Stimulated activated CD8-positive, alpha-beta memory T cell treated with anti-CD3 and anti-CD28 coated beads, Interleukin-4, amount 100 ng/mL, for 48 hours (primary cell): ENCODE results near the gene FOSL1.
A peak's percentile ranks its signal among the peaks of the same experiment; 100 is the strongest.

ENCODE experiments used
- DNase-seq: peaks from one replicate; pipeline ENCODE4 v3.0.0-alpha.2; 2020

Gene FOSL1

GRCh38 chr11:65896034-65896999, 3.9 kb downstream of the FOSL1 start:
- DNase-seq: no peak

DNA sequence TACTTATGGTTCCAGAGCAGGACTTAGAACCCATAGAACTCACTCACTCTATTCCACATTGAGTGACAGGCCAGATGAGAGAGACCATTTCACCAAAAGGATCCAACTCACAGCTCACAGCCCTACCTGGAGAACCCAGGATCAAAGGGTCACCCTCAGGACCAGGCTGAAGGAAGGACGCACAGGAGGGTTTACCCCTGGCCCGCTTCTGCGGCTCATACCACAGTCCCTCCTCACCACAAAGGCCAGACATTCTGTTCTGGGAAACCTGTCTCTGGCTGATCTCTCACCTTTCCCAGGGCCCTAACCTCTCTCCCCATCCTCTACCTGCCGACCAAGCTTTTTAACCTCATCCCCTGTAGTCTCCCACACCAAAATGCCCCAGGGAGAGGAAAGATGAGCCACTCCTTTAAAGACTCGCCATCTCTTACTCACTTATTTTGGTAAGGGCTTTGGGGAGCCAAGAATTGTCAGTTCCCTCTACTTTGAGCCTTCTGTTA, 4.7 kb downstream of the FOSL1 start:
- no peak for DNase-seq

- DNase-seq: peak; percentile 64
Measured at GRCh38 chr11:65894034-65894591, 6.1 kb downstream of the FOSL1 start.

DNA sequence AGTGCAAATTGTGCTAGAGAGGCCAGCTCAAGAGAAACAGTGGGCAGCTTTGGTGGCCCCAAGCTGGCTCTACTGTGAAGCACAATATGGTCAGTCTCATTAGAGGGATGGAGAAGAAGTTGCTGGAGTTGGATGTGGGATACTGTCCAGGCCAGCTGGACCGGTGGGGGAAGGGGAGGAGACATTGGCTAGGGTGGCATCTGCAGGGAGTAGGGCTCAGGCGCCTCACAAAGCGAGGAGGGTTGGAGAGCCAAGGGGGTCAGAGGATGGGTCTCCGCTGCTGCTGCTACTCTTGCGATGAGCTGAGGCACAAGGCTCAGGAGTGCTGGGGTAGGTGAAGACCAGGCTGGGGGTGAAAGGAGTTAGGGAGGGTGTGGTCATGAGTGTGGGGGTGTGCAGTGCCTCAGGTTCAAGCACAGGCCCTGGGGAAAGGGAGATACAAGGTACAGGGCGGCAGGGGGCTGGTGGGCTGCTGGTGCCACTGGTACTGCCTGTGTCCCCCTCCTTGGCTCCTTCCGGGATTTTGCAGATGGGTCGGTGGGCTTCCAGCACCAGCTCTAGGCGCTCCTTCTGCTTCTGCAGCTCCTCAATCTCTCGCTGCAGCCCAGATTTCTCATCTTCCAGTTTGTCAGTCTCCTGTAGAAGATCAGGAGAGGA, 7.4 kb downstream of the FOSL1 start:
- DNase-seq: no peak

DNA sequence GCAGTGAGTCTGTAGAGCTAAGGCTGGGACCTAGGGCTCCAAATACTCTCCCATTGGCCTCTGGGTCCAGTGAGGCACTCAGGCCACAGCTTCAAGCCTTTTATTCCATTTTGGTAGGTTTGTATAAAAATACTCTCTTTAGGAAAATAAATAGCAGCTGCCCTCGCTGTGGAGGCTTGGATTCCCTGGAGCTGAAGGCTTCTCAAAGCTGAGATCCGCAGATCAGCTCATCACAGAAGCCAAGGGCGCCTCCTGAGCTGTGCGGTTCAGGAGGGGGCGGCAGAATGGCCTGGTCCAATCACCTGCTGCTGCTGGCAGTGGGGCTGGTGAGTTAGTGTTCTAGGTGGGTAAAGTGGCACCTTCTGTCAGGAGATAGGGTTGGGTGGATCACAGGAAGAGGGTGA, 8.0 kb downstream of the FOSL1 start:
- DNase-seq: peak; percentile 68

GRCh38 chr11:65891219-65892136, 8.7 kb downstream of the FOSL1 start:
- DNase-seq: peak; percentile 70

- peak; percentile 99 for DNase-seq
Measured at GRCh38 chr11:65890324-65891218, 9.6 kb downstream of the FOSL1 start, which contains the start of gene CCDC85B. CCDC85B (plus strand) TSS chr11:65890673; CDS start chr11:65890784, 111 bp downstream.

- DNase-seq: peak; percentile 97
Measured at GRCh38 chr11:65888163-65888814, 11.9 kb downstream of the FOSL1 start, which contains the start of gene FIBP. FIBP (minus strand) TSS chr11:65888471; CDS start chr11:65888418, 53 bp downstream.

GRCh38 chr11:65887723-65888162, 12.4 kb downstream of the FOSL1 start:
- DNase-seq: no peak

DNA sequence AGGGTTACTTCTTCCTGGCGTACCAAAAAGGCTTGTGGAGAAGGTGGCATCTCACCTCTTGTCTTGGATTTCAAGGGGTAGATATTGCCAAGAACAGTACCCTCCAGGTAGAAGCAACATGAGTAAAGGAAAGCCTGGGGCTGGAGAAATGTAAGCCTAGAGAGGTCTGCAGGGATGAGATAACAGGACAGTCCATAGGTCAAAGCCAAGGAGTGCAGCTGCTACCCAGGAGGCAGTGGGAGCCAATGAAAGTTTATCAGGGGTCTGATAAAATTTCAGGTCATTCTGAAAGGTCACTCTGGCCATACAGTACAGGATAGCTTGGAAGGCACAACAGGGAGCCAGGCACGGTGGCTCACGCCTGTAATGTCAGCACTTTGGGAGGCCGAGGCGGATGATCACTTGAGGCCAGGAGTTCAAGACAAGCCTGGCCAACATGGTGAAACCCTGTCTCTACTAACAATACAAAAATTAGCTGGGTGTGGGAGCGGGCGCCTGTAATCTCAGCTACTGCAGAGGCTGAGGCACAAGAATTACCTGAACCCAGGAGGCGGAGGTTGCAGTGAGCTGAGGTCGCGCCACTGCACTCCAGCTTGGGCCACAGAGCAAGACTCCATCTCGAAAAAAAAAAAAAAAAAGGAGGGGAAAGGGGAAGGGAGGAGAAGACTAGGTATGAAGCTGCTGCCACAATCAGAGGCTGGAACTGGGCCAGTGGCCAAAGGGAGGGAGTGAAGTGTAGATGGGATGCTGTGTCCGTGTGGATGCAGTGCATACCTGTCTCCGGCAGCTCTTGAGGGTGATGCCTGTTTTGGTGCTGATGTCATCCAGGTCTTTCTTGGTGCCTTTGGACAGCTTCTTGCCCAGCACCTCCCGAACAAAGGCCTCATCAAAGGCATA, 13.1 kb downstream of the FOSL1 start:
- no peak for DNase-seq

GRCh38 chr11:65885808-65886536, 14.2 kb downstream of the FOSL1 start:
- no peak for DNase-seq

DNA sequence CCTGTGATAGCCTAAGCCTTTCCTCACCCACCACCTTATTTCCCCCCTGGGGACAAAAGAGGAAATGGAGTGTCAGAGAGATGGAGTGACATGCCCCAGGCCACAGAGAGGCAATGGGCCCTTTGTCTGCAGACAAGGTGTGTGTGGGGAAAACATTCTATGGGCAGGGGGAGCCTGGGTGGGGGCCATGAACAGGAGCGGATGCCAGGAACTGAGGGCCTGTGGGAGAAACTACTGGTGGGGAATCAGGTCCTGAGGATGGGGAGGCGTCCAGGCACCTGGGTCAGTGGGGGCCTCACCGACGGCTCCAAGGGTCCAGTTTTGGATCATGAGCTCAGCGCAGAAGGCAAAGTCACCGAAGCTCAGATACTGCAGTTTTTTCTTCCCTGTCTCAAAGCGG, 15.0 kb downstream of the FOSL1 start:
- no peak for DNase-seq

DNA sequence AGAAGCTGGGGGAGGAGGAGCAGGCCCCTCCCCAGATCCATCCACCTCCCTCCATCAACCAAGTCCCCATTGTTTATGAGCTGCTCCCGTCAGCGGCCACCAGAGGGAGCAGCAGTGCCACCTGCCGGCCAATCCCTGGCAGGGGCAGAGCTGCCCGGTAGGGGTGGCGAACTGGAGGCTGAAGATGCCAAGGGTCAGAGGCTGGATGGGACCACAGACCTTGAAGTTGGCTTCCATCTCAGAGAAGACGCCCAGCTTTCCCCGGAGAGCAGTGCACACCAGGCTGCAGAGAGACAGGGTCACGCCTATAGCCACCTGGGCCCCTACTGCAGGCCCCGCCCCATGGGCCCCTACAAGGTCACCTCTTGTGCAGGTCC, 15.5 kb downstream of the FOSL1 start:
- DNase-seq: peak; percentile 88

GRCh38 chr11:65883786-65884715, 16.1 kb downstream of the FOSL1 start:
- no peak for DNase-seq

DNA sequence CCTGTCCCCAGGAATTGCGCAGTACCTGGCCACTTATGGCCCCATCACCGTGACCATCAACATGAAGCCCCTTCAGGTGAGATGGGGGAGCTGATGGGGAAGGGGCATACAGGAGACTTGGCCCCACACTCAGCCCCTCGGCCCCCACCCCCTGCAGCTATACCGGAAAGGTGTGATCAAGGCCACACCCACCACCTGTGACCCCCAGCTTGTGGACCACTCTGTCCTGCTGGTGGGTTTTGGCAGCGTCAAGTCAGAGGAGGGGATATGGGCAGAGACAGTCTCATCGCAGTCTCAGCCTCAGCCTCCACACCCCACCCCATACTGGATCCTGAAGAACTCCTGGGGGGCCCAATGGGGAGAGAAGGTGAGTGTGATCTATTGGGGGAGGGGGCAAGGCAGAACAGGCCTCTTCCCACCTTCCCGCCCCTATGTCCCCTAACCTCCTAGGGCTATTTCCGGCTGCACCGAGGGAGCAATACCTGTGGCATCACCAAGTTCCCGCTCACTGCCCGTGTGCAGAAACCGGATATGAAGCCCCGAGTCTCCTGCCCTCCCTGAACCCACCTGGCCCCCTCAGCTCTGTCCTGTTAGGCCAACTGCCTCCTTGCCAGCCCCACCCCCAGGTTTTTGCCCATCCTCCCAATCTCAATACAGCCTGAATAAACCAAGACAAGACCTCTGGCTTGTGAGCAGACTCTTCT, 17.0 kb downstream of the FOSL1 start:
- no peak for DNase-seq

DNA sequence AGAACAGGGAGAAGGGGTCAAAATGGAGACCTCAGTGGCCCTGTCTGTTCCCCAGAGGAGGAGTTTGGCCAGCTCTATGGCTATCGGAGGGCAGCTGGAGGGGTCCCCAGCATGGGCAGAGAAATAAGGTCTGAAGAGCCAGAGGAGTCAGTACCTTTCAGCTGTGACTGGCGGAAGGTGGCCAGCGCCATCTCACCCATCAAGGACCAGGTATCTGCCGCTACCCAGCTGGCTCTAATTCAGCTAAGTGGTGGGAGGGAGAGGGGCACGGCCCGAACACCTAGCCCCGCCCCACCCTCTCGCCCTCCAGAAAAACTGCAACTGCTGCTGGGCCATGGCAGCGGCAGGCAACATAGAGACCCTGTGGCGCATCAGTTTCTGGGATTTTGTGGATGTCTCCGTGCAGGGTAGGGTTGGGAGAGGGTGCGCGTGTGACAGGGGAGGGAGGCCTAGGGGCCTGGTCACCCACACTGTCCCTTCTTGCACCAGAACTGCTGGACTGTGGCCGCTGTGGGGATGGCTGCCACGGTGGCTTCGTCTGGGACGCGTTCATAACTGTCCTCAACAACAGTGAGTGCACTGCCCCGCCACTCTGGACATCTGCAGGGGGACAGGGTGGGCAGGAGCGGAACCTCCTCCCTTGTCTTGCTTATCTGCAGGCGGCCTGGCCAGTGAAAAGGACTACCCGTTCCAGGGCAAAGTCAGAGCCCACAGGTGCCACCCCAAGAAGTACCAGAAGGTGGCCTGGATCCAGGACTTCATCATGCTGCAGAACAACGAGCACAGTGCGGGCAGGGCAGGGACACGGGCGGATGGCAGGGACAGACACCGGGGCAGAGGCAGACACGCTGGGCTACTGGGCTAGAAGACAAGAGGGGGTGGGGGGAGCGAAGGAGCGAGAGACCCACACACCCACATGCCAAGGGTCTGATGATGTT, 17.8 kb downstream of the FOSL1 start:
- DNase-seq: no peak
